T-helper 1 cell treated with Interleukin-12 subunit alpha and Interleukin-12 subunit beta and Interleukin-4 antibody, amounts not matched to agents 30 μg/mL and 1 μg/mL, for 36 hours (primary cell): ENCODE results near the gene SDF2L1.
A peak's percentile ranks its signal among the peaks of the same experiment; 100 is the strongest.
"Not testable (repeated sequence)": the region's sequence is repeated elsewhere in the genome, so short reads cannot be mapped to it uniquely, and the experiment has no call there.

ENCODE experiments used
- H3K27ac Mint-ChIP-seq: one replicate; pipeline ENCODE4 v1.8.0; 2021; ENCODE audit warnings: mild to moderate bottlenecking, mixed read lengths
- H3K27me3 Mint-ChIP-seq: one replicate; pipeline ENCODE4 v1.8.0; 2021; ENCODE audit warnings: low read depth, mixed read lengths
- H3K36me3 Mint-ChIP-seq: one replicate; pipeline ENCODE4 v1.8.0; 2021; ENCODE audit warnings: low read depth, mixed read lengths
- H3K4me1 Mint-ChIP-seq: one replicate; pipeline ENCODE4 v1.8.0; 2021; ENCODE audit warnings: low read depth, mixed read lengths
- H3K4me3 Mint-ChIP-seq: one replicate; pipeline ENCODE4 v1.8.0; 2021; ENCODE audit warnings: mild to moderate bottlenecking, moderate library complexity, mixed read lengths
- H3K9me3 Mint-ChIP-seq: one replicate; pipeline ENCODE4 v1.8.0; 2021; ENCODE audit warnings: mixed read lengths

The SDF2L1 gene, protein sequence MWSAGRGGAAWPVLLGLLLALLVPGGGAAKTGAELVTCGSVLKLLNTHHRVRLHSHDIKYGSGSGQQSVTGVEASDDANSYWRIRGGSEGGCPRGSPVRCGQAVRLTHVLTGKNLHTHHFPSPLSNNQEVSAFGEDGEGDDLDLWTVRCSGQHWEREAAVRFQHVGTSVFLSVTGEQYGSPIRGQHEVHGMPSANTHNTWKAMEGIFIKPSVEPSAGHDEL

DNA sequence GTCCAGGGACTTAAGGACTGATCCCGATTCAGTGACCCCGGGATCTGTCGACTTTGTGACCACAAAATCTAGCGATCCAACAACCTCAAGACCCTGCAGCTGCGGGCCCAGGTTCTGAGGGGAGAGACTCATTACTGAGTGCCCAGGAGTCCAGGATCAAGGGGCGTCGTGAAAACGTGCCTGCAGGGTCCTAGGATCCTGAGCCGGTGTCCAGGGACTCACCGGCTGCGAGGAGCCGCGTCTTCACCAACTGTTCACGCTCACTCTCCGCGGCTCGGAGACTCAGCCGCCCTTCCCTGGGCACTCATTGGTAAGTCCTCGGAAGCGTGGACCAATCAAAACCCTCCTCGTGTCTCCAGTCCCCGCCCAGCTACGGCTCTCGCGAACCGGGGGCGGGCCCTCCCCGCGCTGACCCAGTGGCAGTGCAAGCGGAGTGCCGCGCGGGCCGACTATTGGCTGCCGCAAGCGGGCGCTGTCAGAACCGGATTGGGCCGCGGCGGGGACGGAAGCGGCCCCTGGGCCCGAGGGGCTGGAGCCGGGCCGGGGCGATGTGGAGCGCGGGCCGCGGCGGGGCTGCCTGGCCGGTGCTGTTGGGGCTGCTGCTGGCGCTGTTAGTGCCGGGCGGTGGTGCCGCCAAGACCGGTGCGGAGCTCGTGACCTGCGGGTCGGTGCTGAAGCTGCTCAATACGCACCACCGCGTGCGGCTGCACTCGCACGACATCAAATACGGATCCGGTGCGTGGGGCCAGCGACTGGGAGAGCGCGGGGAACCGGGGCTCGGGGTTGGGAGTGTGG lies at the start of gene SDF2L1:
SDF2L1 (plus strand) TSS at position 514 of the 795 bp plus-strand sequence; CDS start at position 549, 35 bp downstream.
- peak within 1 kb of the TSS; percentile 83 for H3K27ac Mint-ChIP-seq

DNA sequence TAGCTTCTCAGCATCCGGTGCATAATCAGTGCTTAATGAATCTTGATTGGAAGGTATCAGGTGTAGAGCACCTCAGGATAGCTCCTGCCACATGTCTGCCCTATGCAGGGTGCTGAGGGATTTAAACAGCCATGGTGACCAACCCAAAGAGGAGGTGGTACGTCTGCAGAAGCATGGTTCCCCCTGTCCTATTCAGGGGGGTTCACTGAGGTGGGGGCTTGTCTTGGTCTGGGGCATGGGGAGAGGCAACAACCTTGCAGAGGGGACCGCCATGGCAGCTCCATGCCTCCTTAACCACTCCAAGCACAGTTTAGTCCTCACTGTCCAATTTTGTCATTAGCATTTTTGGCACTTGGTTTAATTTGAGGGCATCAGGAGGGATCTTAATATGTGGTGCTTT lies 49.7 kb upstream of the SDF2L1 start:
- Mint-ChIP-seq H3K4me3 (no peak overlapping the region), H3K4me1 (peaks cover 34% of the 10 kb centered on the region), H3K36me3 (peaks cover 49% of the 10 kb centered on the region), H3K27ac (no peak overlapping the region), H3K27me3 (no peaks in the 10 kb centered on the region), H3K9me3 (no peaks in the 10 kb centered on the region)

More for the DNA sequence above, at the start of gene SDF2L1:
- H3K9me3 Mint-ChIP-seq, result no peaks in the 10 kb centered on the region
- H3K4me3 Mint-ChIP-seq, result peak within 1 kb of the TSS; percentile 86
- H3K4me1 Mint-ChIP-seq, result peaks cover 22% of the 10 kb centered on the region
- peaks cover 22% of the 10 kb centered on the region for H3K36me3 Mint-ChIP-seq
- no peaks in the 10 kb centered on the region for H3K27me3 Mint-ChIP-seq

DNA sequence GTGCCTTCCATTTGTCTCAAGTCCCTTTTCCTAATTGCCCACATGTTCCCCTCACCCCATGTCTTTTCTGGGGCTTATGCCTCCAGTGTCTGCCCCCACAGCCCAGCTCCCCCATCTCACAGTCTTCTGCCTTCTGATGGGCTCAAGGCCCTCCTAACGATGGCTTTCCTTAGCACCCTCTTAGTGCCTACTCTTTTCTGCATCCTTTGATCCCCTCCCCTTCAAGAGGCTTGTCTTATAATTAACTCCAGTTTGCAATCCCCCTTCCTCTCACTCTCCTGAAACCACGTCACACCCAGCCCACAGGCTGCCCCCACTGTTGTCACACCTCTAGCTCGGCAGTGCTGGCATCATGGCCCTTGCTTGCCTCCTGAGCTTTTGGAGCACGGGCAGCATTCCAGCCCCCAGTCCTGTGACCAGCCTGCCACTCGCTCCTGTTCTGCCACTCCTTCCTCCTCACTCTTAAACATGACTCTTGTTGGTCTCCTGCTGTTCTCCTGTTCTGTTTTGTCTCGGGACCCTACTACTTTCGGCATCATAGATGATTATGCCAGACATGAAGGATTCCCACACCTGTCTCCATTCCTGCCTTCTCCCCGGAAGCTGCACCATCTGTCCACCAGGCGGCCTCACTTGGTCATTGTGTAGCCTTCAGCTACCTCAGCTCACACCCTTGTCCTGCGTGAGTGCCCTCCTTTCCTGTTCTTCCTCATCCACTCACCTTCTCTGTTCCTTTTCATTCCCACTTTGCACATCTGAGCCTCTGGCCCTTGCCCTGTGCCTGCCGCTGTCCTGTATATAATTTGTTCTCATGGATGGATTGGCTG lies 48.5 kb upstream of the SDF2L1 start:
- no peaks in the 10 kb centered on the region for H3K9me3 Mint-ChIP-seq
- H3K36me3 Mint-ChIP-seq, result peaks cover 45% of the 10 kb centered on the region
- peaks cover 28% of the 10 kb centered on the region for H3K4me1 Mint-ChIP-seq
- no peaks in the 10 kb centered on the region for H3K27me3 Mint-ChIP-seq
- no peak overlapping the region for H3K4me3 Mint-ChIP-seq
- no peak overlapping the region for H3K27ac Mint-ChIP-seq

DNA sequence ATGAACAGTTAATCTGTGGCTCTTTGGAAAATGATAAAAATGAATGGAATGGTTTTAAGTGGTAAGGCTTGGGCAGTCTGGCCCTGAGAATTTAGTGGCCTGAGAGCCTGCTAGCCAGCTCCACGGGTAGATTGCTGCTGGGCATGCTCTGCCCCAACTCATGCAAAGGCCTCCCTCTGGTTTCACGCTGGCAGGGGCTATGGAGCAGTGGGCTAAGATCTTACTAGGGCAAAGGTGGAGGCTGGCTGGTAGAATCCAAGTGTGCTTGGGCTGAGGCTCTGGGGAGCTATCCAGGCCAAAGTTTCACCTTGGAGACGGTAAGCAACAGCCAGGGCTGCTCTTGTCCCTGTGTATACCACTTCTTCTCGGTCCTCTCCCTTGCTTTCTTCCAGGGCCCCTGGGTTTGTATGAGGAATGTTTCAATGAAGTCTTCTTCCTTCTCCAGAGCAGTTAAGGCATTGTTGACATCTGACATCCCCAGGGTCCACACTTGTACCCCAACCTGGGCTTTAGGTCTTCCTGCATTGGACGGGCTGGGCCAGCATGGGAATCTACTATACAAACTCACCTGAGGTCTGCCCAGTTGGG lies 47.1 kb upstream of the SDF2L1 start:
- Mint-ChIP-seq H3K4me3 (no peak overlapping the region), H3K4me1 (peaks cover 29% of the 10 kb centered on the region), H3K9me3 (no peaks in the 10 kb centered on the region), H3K36me3 (peaks cover 48% of the 10 kb centered on the region), H3K27me3 (no peaks in the 10 kb centered on the region), H3K27ac (no peak overlapping the region)

DNA sequence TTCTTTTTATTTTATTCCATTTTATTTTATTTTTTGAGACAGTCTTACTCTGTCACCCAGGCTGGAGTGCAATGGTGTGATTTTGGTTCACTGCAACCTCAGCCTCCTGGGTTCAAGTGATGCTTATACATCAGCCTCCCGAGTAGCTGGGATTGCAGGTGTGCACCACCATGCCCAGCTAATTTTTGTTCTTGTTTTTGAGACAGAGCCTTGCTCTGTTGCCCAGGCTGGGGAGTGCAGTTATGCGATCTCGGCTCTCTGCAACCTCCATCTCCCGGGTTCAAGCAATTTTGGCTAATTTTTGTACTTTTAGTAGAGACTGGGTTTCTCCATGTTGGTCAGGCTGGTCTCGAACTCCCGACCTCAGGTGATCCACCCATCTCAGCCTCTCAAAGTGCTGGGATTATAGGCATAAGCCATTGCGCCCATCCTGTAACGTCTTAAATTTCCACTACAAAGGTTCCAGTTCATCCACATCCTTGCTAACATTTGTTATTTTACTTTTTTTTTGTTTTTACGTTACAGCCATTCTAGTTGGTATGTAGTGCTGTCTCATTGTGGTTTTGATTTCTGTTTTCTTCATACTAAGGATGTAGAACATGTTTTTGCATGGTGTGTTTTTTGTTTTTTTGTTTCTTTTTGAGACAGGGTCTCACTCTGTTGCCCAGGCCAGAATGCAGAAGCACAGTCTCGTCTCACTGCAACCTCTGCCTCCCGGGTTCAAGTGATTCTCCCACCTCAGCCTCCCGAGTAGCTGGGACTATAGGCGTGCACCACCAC lies 45.6 kb upstream of the SDF2L1 start:
- peaks cover 45% of the 10 kb centered on the region for H3K36me3 Mint-ChIP-seq
- H3K27ac Mint-ChIP-seq, H3K9me3 Mint-ChIP-seq: not testable (repeated sequence)

DNA sequence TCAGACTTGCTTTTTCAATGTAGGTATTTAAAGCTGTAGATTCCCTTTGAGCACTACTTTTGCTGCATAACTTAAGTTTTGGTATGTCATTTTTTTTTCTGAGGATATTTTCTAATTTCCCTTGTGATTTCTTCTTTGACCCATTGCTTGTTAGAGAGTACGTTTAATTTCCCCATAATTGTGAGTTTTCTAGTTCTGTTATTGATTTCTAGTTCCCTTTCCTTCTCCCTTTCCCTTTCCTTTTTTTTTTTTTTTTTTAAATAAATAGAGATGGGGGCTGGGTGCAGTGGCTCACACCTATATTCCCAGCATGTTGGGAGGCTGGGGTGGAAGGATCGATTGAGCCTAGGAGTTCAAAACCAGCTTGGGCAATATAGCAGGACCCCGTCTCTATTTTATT lies 43.8 kb upstream of the SDF2L1 start:
- H3K27ac Mint-ChIP-seq, result no peak overlapping the region
- no peak overlapping the region for H3K4me3 Mint-ChIP-seq
- no peaks in the 10 kb centered on the region for H3K9me3 Mint-ChIP-seq
- H3K36me3 Mint-ChIP-seq, result peaks cover 46% of the 10 kb centered on the region
- no peaks in the 10 kb centered on the region for H3K27me3 Mint-ChIP-seq
- H3K4me1 Mint-ChIP-seq, result peaks cover 26% of the 10 kb centered on the region

More for the DNA sequence above, 45.6 kb upstream of the SDF2L1 start:
- H3K4me1 Mint-ChIP-seq, result peaks cover 24% of the 10 kb centered on the region
- H3K27me3 Mint-ChIP-seq, H3K4me3 Mint-ChIP-seq: not testable (repeated sequence)

DNA sequence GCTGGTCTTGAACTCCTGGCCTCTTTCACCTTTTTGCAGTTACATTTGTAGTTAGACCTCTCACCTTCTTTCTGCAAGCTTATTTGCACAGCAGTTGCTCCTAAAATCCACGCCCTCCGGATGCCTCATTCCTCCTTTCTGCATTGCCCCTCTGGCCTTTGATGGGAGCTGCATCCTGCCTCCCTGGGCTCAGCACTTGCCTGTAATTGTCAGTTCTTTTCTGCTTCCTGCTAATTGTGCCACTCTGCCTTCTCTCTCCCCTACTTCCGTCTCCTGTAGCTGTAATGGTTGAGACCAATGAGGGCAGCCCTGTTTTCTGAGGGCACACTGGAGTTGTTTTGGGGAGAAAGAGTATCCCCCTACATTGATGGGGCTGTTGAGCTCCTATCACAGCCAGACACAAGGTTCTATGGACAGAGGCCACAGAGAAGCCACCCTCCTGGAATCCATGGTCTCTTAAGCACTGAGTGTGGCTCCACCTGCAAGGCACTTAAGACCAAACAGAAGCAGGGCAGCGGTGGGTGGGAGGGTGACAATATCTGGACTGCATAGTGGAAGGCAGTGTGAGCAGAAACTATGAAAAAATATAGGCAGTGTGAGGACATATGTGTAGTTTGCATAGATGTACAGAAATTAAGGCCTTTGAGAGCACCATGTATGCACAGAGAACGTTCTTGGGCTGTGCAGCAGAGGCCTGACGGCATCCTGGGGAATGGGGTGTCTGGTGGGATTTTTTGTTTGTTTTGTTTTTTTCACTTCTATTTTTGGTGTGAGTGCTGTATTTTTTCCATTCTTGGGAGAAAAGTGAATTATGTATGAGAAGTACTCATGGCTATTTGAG lies 42.8 kb upstream of the SDF2L1 start:
- H3K4me3 Mint-ChIP-seq, result no peak overlapping the region
- peaks cover 20% of the 10 kb centered on the region for H3K4me1 Mint-ChIP-seq
- H3K9me3 Mint-ChIP-seq, result no peaks in the 10 kb centered on the region
- H3K27ac Mint-ChIP-seq, result peak overlapping the region; percentile 39
- peaks cover 36% of the 10 kb centered on the region for H3K36me3 Mint-ChIP-seq
- no peaks in the 10 kb centered on the region for H3K27me3 Mint-ChIP-seq

DNA sequence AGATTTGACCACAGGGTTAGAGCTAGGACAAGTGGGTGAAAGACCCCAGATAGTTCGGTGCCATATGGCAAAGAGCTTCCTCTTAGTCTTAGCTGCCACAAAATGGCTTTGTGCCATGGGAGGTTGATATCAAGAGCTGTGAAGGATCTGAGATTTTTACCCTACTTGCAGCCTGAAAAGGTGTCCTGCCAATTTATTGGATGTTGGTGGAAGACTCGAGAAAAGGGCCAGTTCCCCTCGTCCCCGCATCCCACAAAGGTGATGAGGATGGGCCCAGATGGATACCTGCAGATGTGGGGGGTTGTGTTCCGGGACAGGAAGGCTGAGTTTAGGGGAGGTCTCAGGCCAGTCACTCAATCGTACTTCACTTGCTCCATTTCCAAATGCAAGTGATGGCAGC lies 39.5 kb upstream of the SDF2L1 start:
- Mint-ChIP-seq H3K36me3 (peaks cover 12% of the 10 kb centered on the region), H3K27me3 (no peaks in the 10 kb centered on the region), H3K27ac (no peak overlapping the region), H3K9me3 (no peaks in the 10 kb centered on the region), H3K4me3 (no peak overlapping the region), H3K4me1 (peaks cover 20% of the 10 kb centered on the region)

DNA sequence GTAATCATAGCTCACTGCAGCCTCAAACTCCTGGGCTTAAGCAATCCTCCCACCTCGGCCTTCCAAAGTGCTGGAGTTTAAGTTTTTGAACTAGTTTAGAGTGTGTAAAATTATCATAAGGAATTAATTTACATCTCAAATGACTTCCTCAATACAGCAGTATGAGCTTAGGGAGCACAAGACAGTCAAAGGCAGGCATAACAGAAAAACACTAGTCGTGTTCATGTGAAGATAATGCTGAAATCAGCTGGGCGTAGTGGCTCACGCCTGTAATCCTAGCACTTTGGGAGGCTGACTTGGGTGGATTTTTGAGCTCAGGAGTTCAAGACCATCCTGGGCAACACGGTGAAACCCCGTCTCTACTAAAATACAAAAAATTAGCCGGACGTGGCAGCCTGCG lies 38.1 kb upstream of the SDF2L1 start:
- peaks cover 11% of the 10 kb centered on the region for H3K36me3 Mint-ChIP-seq
- no peaks in the 10 kb centered on the region for H3K9me3 Mint-ChIP-seq
- H3K27me3 Mint-ChIP-seq, result no peaks in the 10 kb centered on the region
- no peak overlapping the region for H3K27ac Mint-ChIP-seq
- no peak overlapping the region for H3K4me3 Mint-ChIP-seq
- peaks cover 19% of the 10 kb centered on the region for H3K4me1 Mint-ChIP-seq

DNA sequence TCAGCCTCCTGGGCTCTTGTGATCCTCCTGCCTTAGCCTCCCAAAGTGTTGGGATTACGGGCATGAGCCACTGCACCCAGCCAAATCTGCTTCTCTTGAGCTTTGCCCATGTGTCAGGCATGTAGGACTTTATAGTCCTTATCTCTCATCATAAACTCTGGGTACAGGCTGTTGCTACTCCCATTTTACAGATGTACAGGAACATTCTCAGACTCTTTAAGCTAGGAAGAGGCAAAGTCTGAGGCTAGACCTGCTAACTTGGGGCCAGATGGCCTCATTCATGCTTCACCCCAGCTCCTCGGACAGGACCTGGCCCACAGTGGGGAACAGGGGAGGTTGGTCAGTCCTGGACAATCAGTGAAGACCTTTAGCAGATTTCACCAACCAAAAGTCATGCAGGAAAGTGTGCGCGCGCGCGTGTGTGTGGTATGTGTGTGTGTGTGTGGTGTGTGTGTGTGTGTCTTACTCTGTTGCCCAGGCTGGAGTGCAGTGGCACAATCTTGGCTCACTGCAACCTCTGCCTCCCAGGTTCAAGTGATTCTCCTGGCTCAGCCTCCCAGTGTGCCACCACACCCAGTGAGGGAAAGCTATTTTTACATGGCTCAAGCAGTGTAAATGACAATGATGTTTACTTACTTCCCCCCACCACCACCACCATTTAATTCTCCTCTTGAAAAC lies 36.1 kb upstream of the SDF2L1 start:
- Mint-ChIP-seq H3K36me3 (peaks cover 10% of the 10 kb centered on the region), H3K27me3 (no peaks in the 10 kb centered on the region), H3K4me3 (no peak overlapping the region), H3K9me3 (no peaks in the 10 kb centered on the region), H3K27ac (peak overlapping the region; percentile 15), H3K4me1 (peaks cover 13% of the 10 kb centered on the region)

DNA sequence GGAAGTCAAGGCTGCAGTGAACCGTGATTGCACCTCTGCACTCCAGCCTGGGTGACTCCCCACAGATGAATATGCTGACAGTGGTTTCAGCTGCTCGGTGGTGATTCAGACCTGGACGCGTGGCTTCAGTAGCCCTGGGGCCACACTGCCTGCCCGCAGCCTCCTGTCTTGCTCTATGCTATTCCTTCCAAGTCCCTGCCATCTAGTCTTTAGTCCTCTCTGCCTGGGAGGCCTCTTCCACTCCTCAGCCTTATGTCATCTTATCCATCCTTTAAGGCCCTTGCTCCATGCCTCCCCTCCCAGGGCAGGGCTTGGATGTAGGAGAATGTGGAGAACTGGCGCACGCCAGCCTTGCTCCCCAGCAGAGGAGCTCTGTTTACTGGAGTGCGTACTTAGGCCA lies 35.3 kb upstream of the SDF2L1 start:
- Mint-ChIP-seq H3K4me3 (no peak overlapping the region), H3K36me3 (peaks cover 17% of the 10 kb centered on the region), H3K27me3 (no peaks in the 10 kb centered on the region), H3K4me1 (peaks cover 16% of the 10 kb centered on the region), H3K27ac (no peak overlapping the region), H3K9me3 (no peaks in the 10 kb centered on the region)

DNA sequence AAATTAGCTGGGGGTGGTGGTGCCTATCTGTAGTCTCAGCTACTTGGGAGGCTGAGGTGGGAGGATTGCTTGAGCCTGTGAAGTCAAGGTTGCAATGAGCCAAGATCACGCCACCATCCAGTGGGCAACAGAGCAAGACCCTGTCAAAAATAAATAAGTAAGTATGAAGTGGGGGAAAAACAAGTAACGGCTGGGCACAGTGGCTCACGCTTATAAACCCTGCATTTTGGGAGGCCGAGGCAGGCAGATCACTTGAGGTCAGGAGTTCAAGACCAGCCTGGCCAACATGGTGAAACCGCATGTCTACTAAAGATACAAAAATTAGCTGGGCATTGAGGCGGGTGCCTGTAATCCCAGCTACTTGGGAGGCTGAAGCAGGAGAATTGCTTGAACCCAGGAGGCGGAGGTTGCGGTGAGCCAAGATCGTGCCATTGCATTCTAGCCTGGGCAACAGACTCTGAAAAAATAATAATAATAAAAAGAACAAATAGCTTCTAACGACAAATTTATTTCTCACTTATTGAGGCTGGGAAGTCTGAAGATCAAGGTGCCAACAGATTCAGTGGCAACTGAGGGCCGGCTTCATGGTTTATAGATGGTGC lies 32.4 kb upstream of the SDF2L1 start:
- H3K36me3 Mint-ChIP-seq, result peaks cover 19% of the 10 kb centered on the region
- H3K4me3 Mint-ChIP-seq, H3K27me3 Mint-ChIP-seq, H3K9me3 Mint-ChIP-seq, H3K27ac Mint-ChIP-seq: not testable (repeated sequence)
- peaks cover 17% of the 10 kb centered on the region for H3K4me1 Mint-ChIP-seq
